Activated naive CD8-positive, alpha-beta T cell treated with anti-CD3 and anti-CD28 coated beads, Interleukin-2, amount 50 U/mL, for 24 hours (primary cell): ENCODE results near the gene USP34.
A peak's percentile ranks its signal among the peaks of the same experiment; 100 is the strongest.

Source experiments
- ATAC-seq: fragments of 150-1000 bp; cut with Tn5 transposase; one replicate; pipeline ENCODE4 v1.10.0; 2021
- DNase-seq: peaks from one replicate; pipeline ENCODE4 v3.0.0; 2021
- H3K27ac Mint-ChIP-seq: one replicate; pipeline ENCODE4 v1.8.0; 2021; ENCODE audit warnings: mild to moderate bottlenecking, mixed read lengths
- H3K27me3 Mint-ChIP-seq: one replicate; pipeline ENCODE4 v1.8.0; 2021; ENCODE audit warnings: mixed read lengths
- H3K36me3 Mint-ChIP-seq: one replicate; pipeline ENCODE4 v1.8.0; 2021; ENCODE audit warnings: low read depth, mixed read lengths
- H3K4me1 Mint-ChIP-seq: one replicate; pipeline ENCODE4 v1.8.0; 2021; ENCODE audit warnings: mixed read lengths
- H3K4me3 Mint-ChIP-seq: one replicate; pipeline ENCODE4 v1.8.0; 2021; ENCODE audit warnings: mild to moderate bottlenecking, moderate library complexity, mixed read lengths
- H3K9me3 Mint-ChIP-seq: one replicate; pipeline ENCODE4 v1.8.0; 2021; ENCODE audit warnings: mixed read lengths

USP34 gene

GRCh38 chr2:61425605-61426155 lies 45.2 kb downstream of the USP34 start:
- no peak for DNase-seq
- ATAC-seq: peak; percentile 29
- Mint-ChIP-seq H3K4me1 (peaks cover 65% of the 10 kb centered on the region), H3K27ac (peak overlapping the region; percentile 88), H3K36me3 (peaks cover 4% of the 10 kb centered on the region), H3K27me3 (no peaks in the 10 kb centered on the region), H3K9me3 (no peaks in the 10 kb centered on the region), H3K4me3 (no peak overlapping the region)

- Mint-ChIP-seq H3K4me1 (peaks cover 81% of the 10 kb centered on the region), H3K27me3 (no peaks in the 10 kb centered on the region), H3K36me3 (peaks cover 4% of the 10 kb centered on the region), H3K4me3 (no peak overlapping the region), H3K9me3 (no peaks in the 10 kb centered on the region), H3K27ac (no peak overlapping the region)
- DNase-seq (no peak), ATAC-seq (no peak)
Measured at GRCh38 chr2:61423714-61424113, 47.2 kb downstream of the USP34 start.

- H3K27ac Mint-ChIP-seq: peak overlapping the region; percentile 20
- H3K36me3 Mint-ChIP-seq: peaks cover 8% of the 10 kb centered on the region
- ATAC-seq (no peak), DNase-seq (no peak)
- H3K4me3 Mint-ChIP-seq: no peak overlapping the region
- H3K9me3 Mint-ChIP-seq: no peaks in the 10 kb centered on the region
- H3K4me1 Mint-ChIP-seq: peaks cover 73% of the 10 kb centered on the region
- no peaks in the 10 kb centered on the region for H3K27me3 Mint-ChIP-seq
Measured at GRCh38 chr2:61421611-61422010, 49.3 kb downstream of the USP34 start.

GRCh38 chr2:61420991-61421544 lies 49.8 kb downstream of the USP34 start:
- Mint-ChIP-seq H3K4me3 (no peak overlapping the region), H3K27ac (no peak overlapping the region), H3K36me3 (peaks cover 8% of the 10 kb centered on the region), H3K9me3 (no peaks in the 10 kb centered on the region), H3K27me3 (no peaks in the 10 kb centered on the region), H3K4me1 (peaks cover 68% of the 10 kb centered on the region)
- DNase-seq (no peak), ATAC-seq (no peak)

GRCh38 chr2:61419570-61419969 lies 51.3 kb downstream of the USP34 start:
- Mint-ChIP-seq H3K27me3 (no peaks in the 10 kb centered on the region), H3K27ac (no peak overlapping the region), H3K36me3 (peaks cover 10% of the 10 kb centered on the region), H3K9me3 (no peaks in the 10 kb centered on the region), H3K4me3 (no peak overlapping the region), H3K4me1 (peaks cover 55% of the 10 kb centered on the region)
- DNase-seq: no peak
- ATAC-seq: no peak

- Mint-ChIP-seq H3K27me3 (no peaks in the 10 kb centered on the region), H3K9me3 (no peaks in the 10 kb centered on the region), H3K36me3 (peaks cover 12% of the 10 kb centered on the region), H3K4me1 (peaks cover 51% of the 10 kb centered on the region), H3K4me3 (no peak overlapping the region), H3K27ac (peak overlapping the region; percentile 22)
- ATAC-seq (peak; percentile 79), DNase-seq (no peak)
Measured at GRCh38 chr2:61419129-61419528, 51.8 kb downstream of the USP34 start.

GRCh38 chr2:61416871-61417645 lies 53.8 kb downstream of the USP34 start:
- DNase-seq: no peak
- Mint-ChIP-seq H3K9me3 (no peaks in the 10 kb centered on the region), H3K36me3 (peaks cover 12% of the 10 kb centered on the region), H3K27ac (no peak overlapping the region), H3K4me3 (no peak overlapping the region), H3K27me3 (no peaks in the 10 kb centered on the region), H3K4me1 (peaks cover 36% of the 10 kb centered on the region)
- no peak for ATAC-seq

- H3K27ac Mint-ChIP-seq: no peak overlapping the region
- H3K36me3 Mint-ChIP-seq: peaks cover 15% of the 10 kb centered on the region
- H3K9me3 Mint-ChIP-seq: no peaks in the 10 kb centered on the region
- ATAC-seq: no peak
- H3K4me1 Mint-ChIP-seq: peaks cover 31% of the 10 kb centered on the region
- no peak for DNase-seq
- no peaks in the 10 kb centered on the region for H3K27me3 Mint-ChIP-seq
- H3K4me3 Mint-ChIP-seq: no peak overlapping the region
Measured at GRCh38 chr2:61415265-61415664, 55.6 kb downstream of the USP34 start.

- H3K4me1 Mint-ChIP-seq: peaks cover 27% of the 10 kb centered on the region
- no peaks in the 10 kb centered on the region for H3K9me3 Mint-ChIP-seq
- H3K27me3 Mint-ChIP-seq: no peaks in the 10 kb centered on the region
- H3K27ac Mint-ChIP-seq: no peak overlapping the region
- ATAC-seq (no peak), DNase-seq (no peak)
- H3K4me3 Mint-ChIP-seq: no peak overlapping the region
- H3K36me3 Mint-ChIP-seq: peaks cover 15% of the 10 kb centered on the region
Measured at GRCh38 chr2:61414674-61415073, 56.2 kb downstream of the USP34 start.

GRCh38 chr2:61411109-61411508 lies 59.8 kb downstream of the USP34 start:
- Mint-ChIP-seq H3K4me1 (peaks cover 16% of the 10 kb centered on the region), H3K27me3 (no peaks in the 10 kb centered on the region), H3K36me3 (peaks cover 11% of the 10 kb centered on the region), H3K27ac (no peak overlapping the region), H3K4me3 (no peak overlapping the region), H3K9me3 (no peaks in the 10 kb centered on the region)
- DNase-seq (no peak), ATAC-seq (no peak)

- ATAC-seq (no peak), DNase-seq (no peak)
- H3K4me3 Mint-ChIP-seq: no peak overlapping the region
- H3K36me3 Mint-ChIP-seq: peaks cover 18% of the 10 kb centered on the region
- peaks cover 16% of the 10 kb centered on the region for H3K4me1 Mint-ChIP-seq
- H3K27me3 Mint-ChIP-seq: no peaks in the 10 kb centered on the region
- no peaks in the 10 kb centered on the region for H3K9me3 Mint-ChIP-seq
- no peak overlapping the region for H3K27ac Mint-ChIP-seq
Measured at GRCh38 chr2:61410185-61410584, 60.7 kb downstream of the USP34 start.

GRCh38 chr2:61405813-61406212 lies 65.1 kb downstream of the USP34 start:
- Mint-ChIP-seq H3K36me3 (peaks cover 16% of the 10 kb centered on the region), H3K9me3 (no peaks in the 10 kb centered on the region), H3K4me3 (no peak overlapping the region), H3K27ac (no peak overlapping the region), H3K4me1 (peaks cover 5% of the 10 kb centered on the region), H3K27me3 (no peaks in the 10 kb centered on the region)
- ATAC-seq: no peak
- DNase-seq: no peak

- DNase-seq (no peak), ATAC-seq (no peak)
- Mint-ChIP-seq H3K27ac (no peak overlapping the region), H3K4me1 (peaks cover 2% of the 10 kb centered on the region), H3K4me3 (no peak overlapping the region), H3K36me3 (peaks cover 16% of the 10 kb centered on the region), H3K27me3 (no peaks in the 10 kb centered on the region), H3K9me3 (no peaks in the 10 kb centered on the region)
Measured at GRCh38 chr2:61404438-61404837, 66.4 kb downstream of the USP34 start.

- no peak overlapping the region for H3K4me3 Mint-ChIP-seq
Measured at GRCh38 chr2:61398413-61398812, 72.5 kb downstream of the USP34 start.

GRCh38 chr2:61396005-61396404 lies 74.9 kb downstream of the USP34 start:
- H3K36me3 Mint-ChIP-seq: peaks cover 17% of the 10 kb centered on the region
- H3K9me3 Mint-ChIP-seq: no peaks in the 10 kb centered on the region
- no peak for ATAC-seq
- no peaks in the 10 kb centered on the region for H3K4me1 Mint-ChIP-seq
- no peak overlapping the region for H3K27ac Mint-ChIP-seq
- DNase-seq: no peak
- no peaks in the 10 kb centered on the region for H3K27me3 Mint-ChIP-seq
- H3K4me3 Mint-ChIP-seq: no peak overlapping the region

More at GRCh38 chr2:61398413-61398812, 72.5 kb downstream of the USP34 start:
- H3K27ac Mint-ChIP-seq: no peak overlapping the region
- no peaks in the 10 kb centered on the region for H3K4me1 Mint-ChIP-seq
- no peaks in the 10 kb centered on the region for H3K27me3 Mint-ChIP-seq
- H3K36me3 Mint-ChIP-seq: peaks cover 12% of the 10 kb centered on the region
- DNase-seq (no peak), ATAC-seq (no peak)
- no peaks in the 10 kb centered on the region for H3K9me3 Mint-ChIP-seq
